SH-SY5Y (cell line): Measurements from ENCODE around the gene KPTN.

Source experiments
- GATA2 ChIP-seq: IDR thresholded peaks from 2 replicates; pipeline ENCODE4 v1.6.1; 2011; ENCODE audit warnings: mild to moderate bottlenecking, low read depth, low read length
- GATA3 ChIP-seq: IDR thresholded peaks from 2 replicates; pipeline ENCODE4 v1.6.1; 2011; ENCODE audit warnings: low read depth, mild to moderate bottlenecking, low read length, moderate library complexity

- TF ChIP-seq GATA2 (no peak), GATA3 (no peak)
Measured at GRCh38 chr19:47432499-47432898, 51.5 kb downstream of the KPTN start.
